GM03348 (cell line): ENCODE measurements around the gene ANO4.
A peak's percentile ranks its signal among the peaks of the same experiment; 100 is the strongest.

Experiments used
- DNase-seq: peaks from one replicate; pipeline ENCODE4 v3.0.0; 2012; ENCODE audit warnings: low spot score

The ANO4 gene

DNA sequence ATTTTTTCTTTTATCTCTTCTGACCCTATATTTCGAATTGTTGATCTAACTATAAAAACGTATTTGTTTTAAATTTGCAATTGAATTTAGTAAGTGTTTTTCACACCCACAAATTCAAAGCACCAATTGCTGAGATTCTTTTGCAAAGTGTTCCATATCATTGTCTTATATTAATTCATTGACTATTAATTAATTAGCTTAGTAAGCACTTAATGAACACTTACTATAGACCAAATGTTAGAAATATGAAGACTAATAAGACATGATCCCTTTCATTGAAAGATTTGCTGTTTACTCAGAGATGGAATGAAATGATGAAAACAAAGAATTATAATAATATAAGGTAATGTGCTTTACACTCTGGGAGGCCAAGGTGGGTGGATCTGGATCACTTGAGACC is 14.2 kb downstream of the ANO4 start:
- no peak for DNase-seq

DNA sequence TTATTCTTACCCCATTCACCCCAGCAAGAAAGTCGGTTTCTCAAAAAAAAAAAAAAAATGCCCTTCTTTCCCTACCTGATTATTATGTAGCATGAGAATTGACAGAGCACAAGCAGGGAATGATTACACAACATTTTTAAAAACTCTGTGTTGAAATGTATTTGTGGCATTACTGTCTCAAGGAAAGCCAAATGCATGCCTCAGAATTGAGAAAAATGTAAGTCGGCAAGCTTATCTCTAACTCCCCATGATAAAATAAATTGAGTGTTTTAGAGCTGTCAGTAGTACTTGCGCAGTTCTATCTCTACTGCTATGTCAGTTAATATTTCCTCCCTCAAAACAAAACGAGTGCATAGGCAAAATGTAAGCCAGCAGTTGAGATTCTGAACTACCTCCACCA is 25.7 kb downstream of the ANO4 start:
- DNase-seq: no peak

- peak; percentile 5 for DNase-seq
Measured at GRCh38 chr12:100823963-100824362, 29.4 kb downstream of the ANO4 start.

DNA sequence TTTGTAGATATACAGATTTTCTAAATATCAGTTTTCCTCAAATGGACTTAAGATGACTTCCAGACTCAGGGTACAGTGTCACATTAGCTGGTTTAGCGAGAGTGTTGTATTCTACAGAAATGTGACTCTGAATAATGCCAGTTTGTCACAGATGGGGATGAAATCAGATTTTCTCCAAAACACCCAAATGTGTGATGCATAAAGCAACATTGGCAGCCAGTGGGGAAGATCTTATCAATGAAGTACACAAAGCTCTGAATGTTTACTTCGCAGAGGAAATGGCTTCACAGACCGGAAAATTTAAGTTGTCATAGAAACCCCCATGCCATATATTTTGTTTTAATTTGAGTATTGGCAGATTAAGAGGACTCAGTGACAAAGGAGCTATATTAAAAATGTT is 29.9 kb downstream of the ANO4 start:
- no peak for DNase-seq

DNA sequence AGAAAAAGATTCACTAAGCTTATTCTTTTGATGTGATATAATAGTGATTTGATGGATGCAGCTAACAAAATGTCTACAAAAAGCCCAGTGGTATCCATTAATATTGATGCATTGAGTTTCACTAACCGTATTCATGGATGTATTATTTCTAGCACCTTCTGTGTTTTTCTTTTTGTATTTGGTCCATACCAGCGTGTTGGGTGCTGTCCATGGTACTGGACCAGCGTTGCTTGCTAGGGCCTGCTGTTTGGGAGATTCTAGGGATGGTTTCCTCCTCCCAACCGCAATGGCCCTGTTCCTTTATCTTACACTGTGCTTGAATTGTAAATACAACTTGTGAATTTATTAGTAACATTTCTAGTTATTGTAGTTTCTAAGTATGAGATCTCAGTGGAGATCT is 31.7 kb downstream of the ANO4 start:
- peak; percentile 44 for DNase-seq

DNA sequence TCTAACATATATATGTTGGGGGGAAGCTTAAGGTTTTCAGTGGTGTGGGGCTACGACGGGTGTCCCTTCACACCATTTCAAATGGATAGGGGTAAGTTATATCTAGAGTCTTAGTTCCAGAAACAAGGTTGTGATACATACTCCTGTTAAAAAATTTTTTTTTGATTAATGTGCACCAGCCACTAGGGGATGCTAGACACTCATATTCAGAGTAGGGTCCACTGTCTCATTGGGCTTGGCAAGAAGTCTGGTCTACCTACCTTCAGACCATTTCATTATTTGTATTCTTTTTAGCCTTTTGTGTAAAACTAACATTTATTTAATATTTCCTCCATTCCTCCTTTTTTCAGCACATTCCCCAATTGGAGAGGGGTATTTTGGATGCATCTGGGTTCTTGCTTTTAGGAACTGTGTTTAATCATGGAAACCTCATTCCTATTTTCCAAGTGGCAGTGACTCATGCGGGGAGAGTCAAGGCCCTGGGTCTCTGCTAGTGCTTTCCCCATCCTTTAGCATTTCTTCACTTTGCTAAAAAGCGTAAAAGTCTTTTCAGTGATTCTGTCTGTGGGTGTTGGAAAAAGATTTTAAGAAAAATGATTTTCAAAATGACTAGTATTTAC is 33.4 kb downstream of the ANO4 start:
- peak; percentile 54 for DNase-seq

- no peak for DNase-seq
Measured at GRCh38 chr12:100830003-100830795, 35.6 kb downstream of the ANO4 start.

- no peak for DNase-seq
Measured at GRCh38 chr12:100833282-100833681, 38.7 kb downstream of the ANO4 start.

DNA sequence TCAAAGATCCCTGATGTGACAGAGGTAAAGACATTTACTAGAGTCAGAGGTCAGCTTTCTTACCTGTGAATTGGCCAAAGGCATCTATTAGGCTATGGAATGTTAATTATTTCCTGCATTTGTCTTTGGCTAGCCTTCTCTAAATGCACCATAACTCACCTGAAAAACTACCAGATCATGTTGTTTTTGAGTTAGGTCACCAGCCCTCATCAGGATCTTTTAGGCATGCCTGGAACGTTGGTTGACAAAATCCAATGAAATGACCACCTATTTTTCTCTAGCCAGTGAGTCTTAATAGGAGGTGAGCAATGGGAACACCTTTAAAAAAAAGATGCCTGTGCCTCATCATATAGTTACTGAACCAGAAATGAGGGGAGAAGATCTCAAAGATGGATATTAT is 46.2 kb downstream of the ANO4 start:
- DNase-seq: no peak

DNA sequence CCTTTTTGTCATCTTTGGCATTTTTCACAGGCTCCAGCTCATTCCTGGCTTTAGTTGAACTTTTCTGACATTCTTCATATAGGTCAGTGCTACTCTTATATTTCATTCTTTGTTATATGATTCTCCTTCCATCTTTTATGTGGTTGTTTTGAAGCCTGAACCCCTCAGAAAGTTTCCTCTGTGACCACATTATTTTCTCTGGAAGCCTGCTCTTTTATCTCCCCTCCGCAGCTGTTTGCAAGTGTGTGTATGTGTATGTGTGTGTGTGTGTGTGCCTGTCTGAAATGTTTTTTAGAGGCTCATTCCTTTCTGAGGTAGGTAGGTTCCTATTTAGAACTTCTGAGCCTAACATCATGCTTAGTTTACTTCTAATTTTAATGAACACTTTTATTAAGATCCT is 47.6 kb downstream of the ANO4 start:
- no peak for DNase-seq

DNA sequence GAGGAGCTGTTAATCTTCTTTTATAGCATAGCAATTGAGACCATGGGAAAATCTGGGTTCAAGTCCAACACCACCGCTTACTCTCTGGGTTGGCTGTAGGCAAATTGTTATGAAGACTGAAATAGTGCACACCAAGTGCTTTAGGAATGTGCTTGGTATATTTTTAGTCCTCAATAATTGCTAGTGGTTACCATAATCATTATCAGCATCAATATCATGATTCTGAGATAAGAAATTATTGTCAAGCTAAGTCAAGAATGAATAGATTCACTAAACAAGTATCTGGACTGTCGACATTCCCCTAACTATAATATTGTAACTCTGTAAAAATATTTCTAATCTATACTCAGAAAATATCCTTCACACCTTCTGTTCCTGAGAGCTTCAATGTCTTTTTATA is 48.5 kb downstream of the ANO4 start:
- DNase-seq: no peak

- no peak for DNase-seq
Measured at GRCh38 chr12:100845095-100845494, 50.5 kb downstream of the ANO4 start.

DNA sequence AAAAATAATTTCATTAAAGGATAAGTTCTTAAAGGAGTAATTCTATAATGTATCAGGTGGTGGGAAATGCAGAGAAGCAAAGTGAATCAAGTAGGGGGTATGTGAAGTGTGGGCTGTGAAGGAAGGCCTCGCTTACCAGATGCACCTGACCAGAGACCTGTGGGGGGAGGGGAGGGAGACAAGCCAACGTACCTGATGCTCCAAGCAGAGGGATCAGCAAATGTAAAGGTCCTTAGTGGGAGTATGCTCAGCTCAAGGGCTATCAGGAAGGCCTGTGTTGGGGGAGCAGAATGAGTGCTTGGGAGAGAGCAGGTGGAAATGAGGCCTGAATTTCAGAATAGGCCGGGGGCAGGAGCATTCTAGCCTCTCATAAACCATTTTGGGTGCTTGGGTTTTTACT is 57.1 kb downstream of the ANO4 start:
- DNase-seq: no peak

DNA sequence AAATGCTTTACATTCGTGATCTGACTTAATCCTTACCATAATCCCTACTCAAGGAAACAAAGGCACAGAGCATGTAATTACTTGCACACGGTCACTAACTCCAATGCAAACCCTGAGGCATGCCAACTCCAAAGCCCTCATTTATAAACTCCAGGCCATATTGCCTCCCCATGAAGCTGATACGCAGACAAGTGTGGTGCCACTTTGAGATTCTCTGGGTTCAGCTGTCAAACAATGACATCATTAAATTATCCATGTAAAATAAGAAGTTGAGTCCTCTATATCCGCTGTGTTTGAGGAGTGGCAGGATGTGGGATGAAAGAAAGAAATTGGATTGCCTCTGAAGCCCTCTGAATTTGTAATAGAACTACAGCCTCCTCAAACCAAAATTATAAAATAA is 62.8 kb downstream of the ANO4 start:
- DNase-seq: no peak

DNA sequence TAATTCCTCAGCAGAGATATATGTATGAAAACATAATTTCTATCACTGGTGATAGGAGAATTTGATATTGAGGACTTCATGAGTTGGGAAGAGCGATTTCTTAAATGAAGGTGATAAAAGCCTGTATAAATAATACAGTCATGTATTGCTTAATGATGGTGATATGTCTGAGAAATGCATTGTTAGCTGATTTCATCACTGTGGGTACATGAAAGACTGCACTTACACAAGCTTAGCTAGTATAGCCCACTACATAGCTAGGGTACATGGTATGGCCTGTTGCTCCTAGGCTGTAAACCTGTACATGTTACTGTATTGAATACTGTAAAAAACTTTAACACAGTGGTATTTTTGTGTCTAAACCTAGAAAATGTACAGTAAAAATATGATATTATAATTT is 63.4 kb downstream of the ANO4 start:
- DNase-seq: no peak

DNA sequence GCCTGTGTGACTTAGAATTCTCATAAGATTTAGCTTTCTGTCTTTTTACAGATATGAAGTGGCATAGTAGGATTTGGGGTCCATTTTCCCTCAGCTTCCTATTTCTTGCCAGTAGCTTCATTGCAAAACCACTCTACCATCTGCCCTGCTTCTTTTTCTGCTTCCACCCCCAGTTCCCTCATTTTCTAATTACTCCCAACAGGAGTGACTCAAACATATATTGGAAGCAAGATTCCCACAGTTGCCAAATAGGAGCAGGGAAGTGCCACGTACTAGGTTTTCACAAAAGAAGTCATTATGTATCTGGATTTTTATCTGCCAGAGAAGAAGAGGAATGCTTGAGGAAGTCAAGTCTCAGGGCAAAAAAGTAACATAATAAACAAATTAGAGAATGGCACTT is 64.1 kb downstream of the ANO4 start:
- no peak for DNase-seq

DNA sequence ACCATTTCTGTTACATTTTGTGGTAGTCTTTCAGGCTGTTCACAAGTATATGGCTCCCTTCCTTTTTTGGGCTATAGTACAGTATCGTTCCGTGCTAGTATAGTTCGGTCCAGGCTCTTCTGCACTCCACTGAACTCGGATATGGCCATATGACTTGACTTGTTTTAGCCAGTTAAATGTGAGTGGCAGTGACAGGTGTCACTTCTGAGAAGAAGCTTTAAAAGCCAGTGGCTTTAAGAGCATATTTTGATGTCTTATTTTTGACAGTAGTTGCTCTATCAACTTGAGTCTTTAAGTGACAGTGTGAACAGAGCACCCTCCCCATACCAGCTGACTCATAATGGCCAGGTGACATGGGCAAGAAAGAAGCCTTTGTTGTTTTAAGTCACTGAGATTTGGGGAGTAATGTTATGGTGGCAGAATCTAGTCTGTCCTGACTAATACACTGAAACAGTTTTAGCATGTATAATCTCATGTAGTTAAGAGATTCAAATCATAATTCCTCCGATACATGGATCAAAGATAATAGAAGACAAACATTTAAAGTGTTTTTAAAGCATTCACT is 64.6 kb downstream of the ANO4 start:
- DNase-seq: no peak

- DNase-seq: no peak
Measured at GRCh38 chr12:100860611-100861010, 66.0 kb downstream of the ANO4 start.

DNA sequence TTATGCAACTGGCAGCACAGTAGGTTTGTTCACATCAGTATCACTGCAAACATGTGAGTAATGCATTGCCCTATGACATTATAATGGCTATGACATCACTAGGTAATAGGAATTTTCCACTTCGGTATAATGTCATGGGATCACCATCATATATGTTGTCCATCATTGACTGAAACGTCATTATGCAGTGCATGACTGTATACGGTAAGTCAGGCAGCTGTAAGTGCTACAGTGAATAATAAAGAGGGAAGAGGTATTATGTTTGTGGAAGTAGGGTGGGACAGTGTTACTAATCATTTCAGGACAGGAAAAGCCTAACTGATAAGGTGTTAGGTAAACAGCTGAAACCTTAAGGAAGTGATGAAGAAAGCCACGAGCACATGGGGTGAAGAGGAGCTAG is 68.1 kb downstream of the ANO4 start:
- DNase-seq: no peak

DNA sequence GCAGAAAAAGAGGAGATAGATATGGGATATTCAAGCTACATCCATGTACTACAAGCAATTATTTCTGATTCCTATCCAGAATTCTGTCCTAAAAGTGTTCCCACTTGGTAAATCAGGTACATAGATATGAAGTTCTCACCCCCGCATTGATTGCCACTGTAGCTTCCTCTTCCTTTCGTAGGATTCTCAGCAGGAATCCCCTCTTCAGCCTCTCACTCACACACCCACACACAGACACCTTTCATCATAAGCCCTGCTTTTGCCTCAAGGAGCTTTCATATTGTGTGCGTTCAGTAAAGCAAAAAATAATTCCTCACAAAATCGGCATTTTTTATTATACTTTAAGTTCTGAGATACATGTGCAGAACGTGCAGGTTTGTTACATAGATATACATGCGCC is 69.8 kb downstream of the ANO4 start:
- no peak for DNase-seq

DNA sequence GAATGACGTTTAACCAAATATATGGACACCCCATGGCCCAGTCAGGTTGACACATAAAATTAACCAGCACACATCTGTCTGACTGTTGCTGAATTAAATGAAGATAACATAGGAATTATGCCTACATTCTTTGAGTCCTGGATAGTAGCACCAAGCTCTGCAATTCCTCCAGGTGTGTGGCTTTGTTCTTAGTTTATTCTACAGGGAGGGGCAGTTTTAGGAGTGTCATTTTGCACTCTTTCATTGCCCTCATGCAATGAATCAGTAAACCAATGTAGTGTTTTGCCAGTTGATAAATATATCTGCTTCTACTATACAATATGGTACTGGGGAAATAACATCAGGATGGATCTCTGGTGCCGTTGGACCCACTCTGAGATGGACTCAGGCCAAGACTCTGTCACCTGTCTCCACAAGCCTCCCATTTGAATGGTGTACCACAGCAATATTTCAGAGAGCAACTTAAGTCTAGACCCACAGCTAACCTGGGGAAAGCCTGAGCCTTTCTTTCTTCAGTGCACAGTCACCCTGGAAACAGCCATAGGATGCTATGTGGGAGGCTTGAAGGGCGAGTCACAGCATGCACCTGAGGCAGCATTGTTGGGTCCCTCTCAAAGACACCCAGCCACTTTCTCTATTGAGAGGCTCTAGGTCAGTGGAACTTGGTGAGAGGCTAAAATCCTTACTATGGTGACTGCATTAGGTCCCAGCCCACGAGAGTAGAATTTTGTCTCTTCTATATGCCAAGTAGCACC is 73.2 kb downstream of the ANO4 start:
- no peak for DNase-seq

DNA sequence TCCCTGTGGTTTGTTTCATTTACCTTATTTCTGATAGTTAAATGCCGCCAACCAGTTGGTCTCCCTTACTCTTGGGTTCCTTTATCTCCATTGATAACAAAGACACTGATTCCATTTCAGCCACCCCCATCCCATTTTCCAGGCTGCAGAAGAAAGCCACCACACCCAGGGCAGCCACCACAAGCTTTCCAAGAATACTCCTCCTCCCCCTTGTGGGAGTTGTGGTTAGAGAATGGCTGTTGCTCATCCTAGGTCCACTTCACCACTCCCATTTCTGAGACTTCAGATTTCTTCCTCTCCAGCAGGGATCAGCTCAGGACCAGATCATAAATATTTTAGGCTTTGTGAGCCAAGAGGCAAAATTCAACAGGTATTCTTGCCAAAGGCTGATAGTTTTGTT is 73.9 kb downstream of the ANO4 start:
- DNase-seq: peak; percentile 68

GRCh38 chr12:100871195-100871734 is 76.7 kb downstream of the ANO4 start:
- DNase-seq: no peak
